PFSK-1 (cell line): Measurements from ENCODE around the gene PTCD1.

Experiments used
- POLR2AphosphoS5 ChIP-seq: IDR thresholded peaks from 2 replicates; pipeline ENCODE4 v1.6.1; 2012; ENCODE audit warnings: low read depth, mild to moderate bottlenecking, control low read depth, low read length, moderate library complexity
- TF ChIP-seq, protein P1 (sequence below), 2 experiments: IDR thresholded peaks; 2 replicates each; pipeline versions ENCODE4 v1.6.1 to v1.8.0; 2011 to 2012; ENCODE audit warnings: low read depth in 2 of 2, low read length in 2 of 2, control low read depth in 1 of 2, inconsistent platforms in 1 of 2, mild to moderate bottlenecking in 1 of 2, moderate library complexity in 1 of 2; ENCODE audit not compliant: insufficient read depth in 1 of 2

DNA sequence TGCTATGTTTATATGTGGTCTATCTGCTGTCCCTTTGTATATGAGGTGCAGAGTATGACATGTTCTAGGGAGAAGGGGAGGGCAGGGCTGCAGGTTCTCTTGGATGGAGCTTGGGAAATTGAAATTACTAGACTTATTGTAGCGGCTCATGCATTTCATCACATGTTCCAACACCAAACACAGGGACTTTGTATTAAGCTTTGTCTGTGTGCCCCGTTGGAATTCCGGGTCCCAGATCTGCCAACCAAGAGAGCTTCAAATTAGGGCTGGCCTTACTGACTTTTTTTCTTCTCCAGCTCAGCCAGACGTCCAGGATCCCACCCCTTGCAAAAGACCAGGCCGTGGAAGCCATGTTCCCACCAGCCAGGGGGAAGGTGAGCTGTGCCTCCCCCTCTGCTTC lies 37.5 kb upstream of the PTCD1 start:
- TF ChIP-seq POLR2AphosphoS5: no peak
- TF ChIP-seq, protein P1, sequence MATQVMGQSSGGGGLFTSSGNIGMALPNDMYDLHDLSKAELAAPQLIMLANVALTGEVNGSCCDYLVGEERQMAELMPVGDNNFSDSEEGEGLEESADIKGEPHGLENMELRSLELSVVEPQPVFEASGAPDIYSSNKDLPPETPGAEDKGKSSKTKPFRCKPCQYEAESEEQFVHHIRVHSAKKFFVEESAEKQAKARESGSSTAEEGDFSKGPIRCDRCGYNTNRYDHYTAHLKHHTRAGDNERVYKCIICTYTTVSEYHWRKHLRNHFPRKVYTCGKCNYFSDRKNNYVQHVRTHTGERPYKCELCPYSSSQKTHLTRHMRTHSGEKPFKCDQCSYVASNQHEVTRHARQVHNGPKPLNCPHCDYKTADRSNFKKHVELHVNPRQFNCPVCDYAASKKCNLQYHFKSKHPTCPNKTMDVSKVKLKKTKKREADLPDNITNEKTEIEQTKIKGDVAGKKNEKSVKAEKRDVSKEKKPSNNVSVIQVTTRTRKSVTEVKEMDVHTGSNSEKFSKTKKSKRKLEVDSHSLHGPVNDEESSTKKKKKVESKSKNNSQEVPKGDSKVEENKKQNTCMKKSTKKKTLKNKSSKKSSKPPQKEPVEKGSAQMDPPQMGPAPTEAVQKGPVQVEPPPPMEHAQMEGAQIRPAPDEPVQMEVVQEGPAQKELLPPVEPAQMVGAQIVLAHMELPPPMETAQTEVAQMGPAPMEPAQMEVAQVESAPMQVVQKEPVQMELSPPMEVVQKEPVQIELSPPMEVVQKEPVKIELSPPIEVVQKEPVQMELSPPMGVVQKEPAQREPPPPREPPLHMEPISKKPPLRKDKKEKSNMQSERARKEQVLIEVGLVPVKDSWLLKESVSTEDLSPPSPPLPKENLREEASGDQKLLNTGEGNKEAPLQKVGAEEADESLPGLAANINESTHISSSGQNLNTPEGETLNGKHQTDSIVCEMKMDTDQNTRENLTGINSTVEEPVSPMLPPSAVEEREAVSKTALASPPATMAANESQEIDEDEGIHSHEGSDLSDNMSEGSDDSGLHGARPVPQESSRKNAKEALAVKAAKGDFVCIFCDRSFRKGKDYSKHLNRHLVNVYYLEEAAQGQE (IDR thresholded peaks at IDR 0.05; ENCODE audit: insufficient read depth in 1 of 2, low read depth in 2 of 2, low read length in 2 of 2): no peak
